Ishikawa (cell line): Measurements from ENCODE around the gene SMIM41.
A peak's percentile ranks its signal among the peaks of the same experiment; 100 is the strongest.

Source experiments
- CEBPB ChIP-seq: IDR thresholded peaks from 2 replicates; pipeline ENCODE4 v1.6.1; 2012
- CREB1 ChIP-seq: IDR thresholded peaks from 2 replicates; pipeline ENCODE4 v1.6.1; 2012; ENCODE audit warnings: low read depth
- EGR1 ChIP-seq: IDR thresholded peaks from 2 replicates; pipeline ENCODE4 v1.6.1; 2012
- EP300 ChIP-seq: IDR thresholded peaks from 2 replicates; pipeline ENCODE4 v1.6.1; 2012; ENCODE audit warnings: borderline replicate concordance
- FOXM1 ChIP-seq: IDR thresholded peaks from 2 replicates; pipeline ENCODE4 v1.6.1; 2012; ENCODE audit warnings: low read depth, borderline replicate concordance
- MAX ChIP-seq: IDR thresholded peaks from 2 replicates; pipeline ENCODE4 v1.6.1; 2012
- NFIC ChIP-seq: IDR thresholded peaks from 2 replicates; pipeline ENCODE4 v1.6.1; 2012
- RAD21 ChIP-seq: IDR thresholded peaks from 2 replicates; pipeline ENCODE4 v1.6.1; 2012; ENCODE audit warnings: low read depth
- REST ChIP-seq: IDR thresholded peaks from 2 replicates; pipeline ENCODE4 v1.6.1; 2012; ENCODE audit warnings: low read depth, mild to moderate bottlenecking
- TAF1 ChIP-seq: IDR thresholded peaks from 2 replicates; pipeline ENCODE4 v1.6.1; 2012; ENCODE audit warnings: low read depth, mild to moderate bottlenecking
- TCF12 ChIP-seq: IDR thresholded peaks from 2 replicates; pipeline ENCODE4 v1.6.1; 2012; ENCODE audit warnings: low read depth
- TEAD4 ChIP-seq: IDR thresholded peaks from 2 replicates; pipeline ENCODE4 v1.6.1; 2012
- YY1 ChIP-seq: IDR thresholded peaks from 2 replicates; pipeline ENCODE4 v1.6.1; 2012; ENCODE audit warnings: low read depth
- ZBTB7A ChIP-seq: IDR thresholded peaks from 2 replicates; pipeline ENCODE4 v1.6.1; 2012; ENCODE audit warnings: low read depth
- TF ChIP-seq, protein P1 (sequence below): IDR thresholded peaks from 2 replicates; pipeline ENCODE4 v1.6.1; 2012

Gene SMIM41

GRCh38 chr12:52033446-52034140 is 45.9 kb upstream of the SMIM41 start:
- TF ChIP-seq RAD21 (no peak), EGR1 (no peak), MAX (no peak), EP300 (no peak)

DNA sequence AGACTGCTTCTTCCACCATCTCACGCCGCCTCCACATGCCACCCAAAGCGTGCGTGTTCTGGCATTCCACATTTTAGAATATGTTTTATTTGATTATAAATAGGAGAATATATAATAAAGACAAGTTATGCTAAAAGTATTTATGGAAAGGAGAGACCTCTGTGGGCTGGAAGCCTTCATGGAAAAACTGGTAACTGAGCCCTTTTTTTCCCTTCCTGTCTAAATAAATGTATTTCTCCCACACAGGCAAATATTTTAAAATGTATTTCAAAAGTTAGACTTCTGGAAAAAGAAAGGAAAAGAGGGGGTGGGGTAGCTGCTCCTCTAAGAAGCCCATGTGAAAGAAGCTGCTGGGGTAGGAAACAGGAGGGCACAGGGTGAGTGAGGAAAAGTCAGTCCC is 44.3 kb upstream of the SMIM41 start:
- TF ChIP-seq CREB1 (no peak), CEBPB (no peak), TAF1 (no peak), MAX (no peak), EP300 (no peak)

DNA sequence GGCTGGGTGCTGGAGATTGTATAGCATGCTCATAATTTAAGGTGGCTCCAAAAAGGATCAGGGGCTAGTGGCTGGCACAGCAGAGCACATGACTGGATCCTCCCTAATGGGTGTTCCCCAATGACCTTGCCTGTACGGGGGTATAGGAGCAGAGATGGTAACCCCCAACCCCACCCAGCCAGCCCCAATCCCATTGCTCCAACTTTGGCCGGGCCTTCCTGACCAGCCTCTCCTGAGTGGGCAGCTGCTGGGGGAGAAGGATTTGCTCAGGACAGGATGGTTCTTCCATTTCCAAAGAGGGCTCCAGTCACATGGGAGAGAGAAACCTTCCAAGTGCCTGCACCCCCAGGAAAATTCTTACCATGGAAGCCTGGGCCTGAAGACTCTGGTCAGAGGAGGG is 43.6 kb upstream of the SMIM41 start:
- TF ChIP-seq REST (no peak), CREB1 (no peak)

DNA sequence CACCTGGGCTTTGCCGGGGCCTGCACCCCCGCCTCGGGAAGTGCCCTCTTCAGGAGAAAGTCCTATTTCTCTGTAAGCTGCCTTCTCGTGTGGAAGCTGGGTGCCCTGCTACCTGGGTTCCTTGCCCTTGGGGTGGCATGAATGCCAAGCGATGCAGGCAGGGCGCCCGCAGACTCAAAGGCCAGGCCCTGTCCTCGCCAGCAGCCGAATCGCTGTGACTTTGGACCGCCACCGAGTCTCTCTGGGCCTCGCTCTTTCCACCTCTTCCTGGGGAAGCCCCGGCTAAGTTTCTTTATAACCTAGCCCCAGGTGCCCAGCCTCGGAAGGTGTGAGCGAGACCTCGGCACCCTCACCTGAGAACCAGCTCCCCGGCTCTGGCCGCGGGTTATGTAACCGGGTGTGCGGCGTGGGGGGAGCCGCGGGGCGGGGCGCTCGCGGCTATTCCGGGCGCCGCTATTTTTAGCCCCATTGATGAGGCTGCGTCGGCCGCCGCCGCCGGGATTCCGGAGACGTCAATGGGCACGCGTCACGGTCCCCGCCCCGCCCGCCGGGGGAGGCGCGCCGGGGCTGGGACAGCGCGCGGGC is 42.8 kb upstream of the SMIM41 start:
- TF ChIP-seq EGR1 (peak; percentile 23; the same call in 1 of the 2 replicates), REST (no peak), TAF1 (no peak; the same call in 1 of the 2 replicates), MAX (no peak), CREB1 (peak; percentile 79), TCF12 (peak; percentile 75), FOXM1 (no peak), EP300 (peak; percentile 45), CEBPB (peak; percentile 53; the same call in 1 of the 2 replicates), TEAD4 (peak; percentile 78), NFIC (0 out of 2 replicates have a peak, but pooled peaks have one; percentile 30)
- TF ChIP-seq, protein P1, sequence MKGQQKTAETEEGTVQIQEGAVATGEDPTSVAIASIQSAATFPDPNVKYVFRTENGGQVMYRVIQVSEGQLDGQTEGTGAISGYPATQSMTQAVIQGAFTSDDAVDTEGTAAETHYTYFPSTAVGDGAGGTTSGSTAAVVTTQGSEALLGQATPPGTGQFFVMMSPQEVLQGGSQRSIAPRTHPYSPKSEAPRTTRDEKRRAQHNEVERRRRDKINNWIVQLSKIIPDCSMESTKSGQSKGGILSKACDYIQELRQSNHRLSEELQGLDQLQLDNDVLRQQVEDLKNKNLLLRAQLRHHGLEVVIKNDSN, result no peak

DNA sequence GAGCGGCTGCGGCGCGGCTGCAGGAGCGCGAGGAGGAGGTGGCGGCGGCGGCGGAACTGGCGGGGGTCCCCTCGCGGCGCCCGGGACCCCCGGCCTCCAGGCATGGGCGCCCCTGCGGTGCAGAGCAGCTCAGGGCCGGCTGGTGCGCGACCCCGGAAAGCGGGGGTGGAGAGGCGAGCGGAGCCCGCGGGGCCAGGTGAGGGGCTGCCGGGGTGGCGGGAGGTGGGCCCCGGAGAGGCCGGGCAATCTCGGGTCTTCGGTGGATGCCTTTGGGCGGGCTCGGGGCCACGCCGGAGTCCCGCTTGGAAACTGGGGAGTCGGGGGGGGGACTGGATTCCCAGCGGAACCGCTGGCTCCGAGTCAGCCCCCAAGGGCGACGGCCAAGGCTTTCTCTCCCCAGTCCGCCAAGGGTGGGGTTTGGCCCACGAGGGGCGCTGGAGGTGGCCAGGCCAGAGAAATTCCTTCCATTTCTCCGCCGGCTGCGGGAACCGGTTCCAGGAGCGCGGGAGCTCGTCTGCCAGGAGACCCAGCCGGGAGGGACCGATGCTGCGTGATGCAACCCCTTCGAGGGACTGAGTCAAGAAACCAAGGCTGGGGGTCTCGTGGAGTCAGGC is 42.1 kb upstream of the SMIM41 start:
- peak; percentile 83 for TF ChIP-seq ZBTB7A
- peak; percentile 59; the same call in 1 of the 2 replicates for TF ChIP-seq MAX
- TF ChIP-seq NFIC, result no peak
- TF ChIP-seq FOXM1, result no peak
- peak; percentile 48; the same call in 1 of the 2 replicates for TF ChIP-seq TEAD4
- no peak for TF ChIP-seq YY1
- TF ChIP-seq RAD21, result no peak
- no peak for TF ChIP-seq TCF12
- TF ChIP-seq, protein P1, result no peak
- 0 out of 2 replicates have a peak, but pooled peaks have one; percentile 20 for TF ChIP-seq EGR1
- TF ChIP-seq CEBPB, result no peak
- no peak for TF ChIP-seq EP300
- no peak for TF ChIP-seq REST
- no peak for TF ChIP-seq CREB1
- no peak for TF ChIP-seq TAF1
